ENCODE measurements around the gene MAGT1.
"Not testable (repeated sequence)": the region's sequence is repeated elsewhere in the genome, so short reads cannot be mapped to it uniquely, and the experiment has no call there.

The MAGT1 gene

GRCh38 chrX:77821989-77822388 lies 73.2 kb downstream of the MAGT1 start:
- not testable (repeated sequence) for DNase-seq

GRCh38 chrX:77820091-77820727 lies 75.0 kb downstream of the MAGT1 start:
- DNase-seq, result no peak

- no peak for DNase-seq
These were observed 81.0 kb downstream of the MAGT1 start for GRCh38 chrX:77814210-77814609.

GRCh38 chrX:77802201-77802600 lies 93.0 kb downstream of the MAGT1 start:
- no peak for DNase-seq

- no peak for DNase-seq
These were observed 100.1 kb downstream of the MAGT1 start for GRCh38 chrX:77795124-77795523.

GRCh38 chrX:77793946-77794345 lies 101.3 kb downstream of the MAGT1 start:
- no peak for DNase-seq

- DNase-seq, result no peak
These were observed 107.2 kb downstream of the MAGT1 start for GRCh38 chrX:77788050-77788449.

- DNase-seq, result no peak
These were observed 108.9 kb downstream of the MAGT1 start for GRCh38 chrX:77786365-77786680.

- peak; percentile 64 to 66 for DNase-seq
These were observed 109.5 kb downstream of the MAGT1 start, which contains the start of gene ATRX for GRCh38 chrX:77785486-77786364. ATRX (minus strand) TSS chrX:77786216; CDS start chrX:77786001, 215 bp downstream.

GRCh38 chrX:77779695-77780094 lies 115.5 kb downstream of the MAGT1 start:
- DNase-seq, result no peak

GRCh38 chrX:77776659-77777058 lies 118.6 kb downstream of the MAGT1 start:
- no peak for DNase-seq
